Sigmoid colon (tissue), 4 donors: Measurements from ENCODE around the gene MED22.

Experiments
- CTCF ChIP-seq, 4 experiments: fragments of 450-650 bp in 3 of 4; fragments of 200-600 bp in 1 of 4; IDR thresholded peaks; one replicate each; pipeline ENCODE4 v1.5.1; 2016 to 2019; ENCODE audit warnings: antibody characterized with exemption in 4 of 4, mild to moderate bottlenecking in 3 of 4, moderate library complexity in 2 of 4
- EP300 ChIP-seq, 4 donors: sonication (generic); formaldehyde crosslinking; IDR thresholded peaks; one replicate each; pipeline ENCODE4 v1.6.1; 2017; ENCODE audit warnings: antibody characterized with exemption in 4 of 4
- POLR2A ChIP-seq, 2 donors: fragments of 450-650 bp; IDR thresholded peaks; one replicate each; pipeline ENCODE4 v1.6.1; 2016; ENCODE audit warnings: antibody characterized with exemption in 2 of 2, mild to moderate bottlenecking in 2 of 2, moderate library complexity in 2 of 2
- POLR2AphosphoS5 ChIP-seq, 4 donors: sonication (generic); formaldehyde crosslinking; IDR thresholded peaks; one replicate each; pipeline ENCODE4 v1.6.1; 2017; ENCODE audit warnings: antibody characterized with exemption in 4 of 4

- TF ChIP-seq POLR2A (IDR thresholded peaks at IDR 0.05) (no peak), CTCF (IDR thresholded peaks at IDR 0.05) (no peak), POLR2AphosphoS5 (IDR thresholded peaks at IDR 0.05) (no peak), EP300 (IDR thresholded peaks at IDR 0.05) (no peak)
Measured at GRCh38 chr9:133367221-133367620, 19.3 kb upstream of the MED22 start.
